Spleen (tissue), 11 donors: ENCODE data around the gene CTSK. TPM values are rescaled to one million over a fixed set of nuclear protein-coding genes. Genes with fewer than 3 reads are reported as not detected.
"Not testable (repeated sequence)": the region's sequence is repeated elsewhere in the genome, so short reads cannot be mapped to it uniquely, and the experiment has no call there.

ENCODE experiments used
- DNase-seq: peaks from one replicate; pipeline ENCODE4 v3.0.0-alpha.2; 2020
- H3K27ac ChIP-seq, 8 donors: fragments of 200-600 bp; sonication (generic) in 7 of 8; 1 replicate in 4 of 8; 2 replicates in 4 of 8; pipeline versions ENCODE4 v1.5.0 to v1.8.0; 2016 to 2021; ENCODE audit warnings: inconsistent platforms in 4 of 8, mild to moderate bottlenecking in 4 of 8, moderate library complexity in 1 of 8
- H3K27me3 ChIP-seq, 7 donors: fragments of 200-600 bp; sonication (generic) in 6 of 7; replicated peaks in 1 of 7; 1 replicate in 4 of 7; 2 replicates in 3 of 7; pipeline versions ENCODE4 v1.5.0 to v1.8.0; 2016 to 2021; ENCODE audit warnings: inconsistent platforms in 3 of 7, mild to moderate bottlenecking in 1 of 7
- H3K36me3 ChIP-seq, 6 donors: fragments of 200-600 bp; sonication (generic) in 5 of 6; 1 replicate in 4 of 6; 2 replicates in 2 of 6; pipeline versions ENCODE4 v1.5.0 to v1.8.0; 2016 to 2021; ENCODE audit warnings: inconsistent platforms in 2 of 6
- H3K4me1 ChIP-seq, 6 donors: fragments of 200-600 bp; sonication (generic) in 5 of 6; 1 replicate in 3 of 6; 2 replicates in 3 of 6; pipeline versions ENCODE4 v1.5.0 to v1.8.0; 2016 to 2021; ENCODE audit warnings: inconsistent platforms in 3 of 6
- H3K4me3 ChIP-seq, 8 donors: fragments of 200-600 bp; sonication (generic) in 7 of 8; 1 replicate in 4 of 8; 2 replicates in 4 of 8; pipeline versions ENCODE4 v1.5.0 to v1.8.0; 2016 to 2021; ENCODE audit warnings: inconsistent platforms in 4 of 8, mild to moderate bottlenecking in 4 of 8, moderate library complexity in 2 of 8
- H3K9me3 ChIP-seq, 8 donors: fragments of 200-600 bp; sonication (generic) in 7 of 8; 1 replicate in 4 of 8; 2 replicates in 4 of 8; pipeline versions ENCODE4 v1.5.0 to v1.8.0; 2016 to 2021; ENCODE audit warnings: inconsistent platforms in 4 of 8
- POLR2A ChIP-seq, 3 donors: fragments of 450-650 bp; IDR thresholded peaks; one replicate each; pipeline ENCODE4 v1.5.1; 2017; ENCODE audit warnings: antibody characterized with exemption in 3 of 3, mild to moderate bottlenecking in 1 of 3
- POLR2AphosphoS5 ChIP-seq, 3 donors: sonication (generic); formaldehyde crosslinking; IDR thresholded peaks; one replicate each; pipeline ENCODE4 v1.5.1; 2017; ENCODE audit warnings: antibody characterized with exemption in 3 of 3
- WGBS, 5 donors: extraction: QIAGEN DNeasy Blood & Tissue Kit in 3 of 5; methylation state at CpG; one replicate each; pipeline versions ENCODE4 v1.1.5 to v1.1.7; 2013 to 2018; 5-methylcytosine and 5-hydroxymethylcytosine counted together
- intact Hi-C: fragments of 100-400 bp; cut with DNase I; formaldehyde crosslinking; loops from one replicate; pipeline ENCODE4 v1.15.0; 2023; ENCODE audit warnings: low total_unique reads
- polyA plus RNA-seq, 3 donors: library from polyadenylated mRNA; stranded (reverse); fragments of 200-250 nt; gene quantifications; one replicate each; pipeline ENCODE4 v1.2.1, GENCODE V29; 2013
- total RNA-seq, 7 donors: library from RNA; depleted of rRNA in 3 of 7; stranded (reverse); fragments of >200 nt in 3 of 7; fragmentation: NEBNext Ultra II Directional in 4 of 7; extraction: Animal tissue kit (Norgen Biotek cat#: 25700) in 4 of 7; gene quantifications; one replicate each; pipeline versions ENCODE4 v1.1.0 to v1.2.1, GENCODE V29; 2016 to 2021
- TF ChIP-seq, protein P1 (sequence below), 11 experiments: fragments of 200-600 bp in 7 of 11; fragments of 450-650 bp in 4 of 11; sonication (generic) in 4 of 11; IDR thresholded peaks in 8 of 11; conservative IDR thresholded peaks in 3 of 11; 1 replicate in 7 of 11; 2 replicates in 4 of 11; pipeline versions ENCODE4 v1.4.0 to v1.8.0; 2016 to 2021; ENCODE audit warnings: antibody characterized with exemption in 11 of 11, inconsistent platforms in 4 of 11, mild to moderate bottlenecking in 1 of 11
- donor health status: healthy with polysubstance abuse.
- donor health status: DM: no; HTN: no; CAD: no; lungs with moderate emphysema.
- donor health status: DM: no; HTN: no; CAD: no.
- donor health status: Bipolar disorder and iron deficiency.
- donor health status: healthy.
- donor health status: DM: no; HTN: no; CAD: no.
- donor health status: DM: yes; HTN: yes; CAD: no.

CTSK gene
- total and polyA plus RNA-seq, 10 donors: 11.5 to 68.2 (median 22.2) TPM

DNA sequence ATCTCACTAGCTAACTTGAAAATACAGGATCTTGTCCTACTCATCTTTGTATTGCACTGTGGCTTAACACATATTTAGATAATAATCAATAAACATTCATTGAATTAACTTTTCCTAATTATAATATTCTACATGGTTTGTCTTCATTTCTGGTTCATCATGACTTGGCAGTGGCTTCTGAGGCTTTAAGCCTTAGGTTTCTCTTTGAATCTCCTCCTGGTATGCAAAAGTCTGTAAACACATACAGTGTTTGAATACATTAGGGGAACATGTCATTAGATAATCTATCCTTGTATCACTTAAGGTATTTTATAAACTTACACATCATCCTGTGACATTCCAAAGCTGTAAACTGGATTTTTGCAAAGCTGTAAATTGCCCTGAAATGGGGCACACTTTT is 20.6 kb downstream of the CTSK start:
- Histone ChIP-seq H3K27ac (peak overlapping the region in 4 of 8 donors; percentile 0 to 79 (median 52)), H3K9me3 (no peaks in the 10 kb centered on the region), H3K4me3 (no peak overlapping the region), H3K36me3 (no peaks in the 10 kb centered on the region), H3K27me3 (no peaks in the 10 kb centered on the region), H3K4me1 (peaks cover 0 to 49% (median 17%) of the 10 kb centered on the region in 6 donors)
- intact Hi-C loops: no loop called here
- no peak for DNase-seq
- TF ChIP-seq POLR2AphosphoS5 (IDR thresholded peaks at IDR 0.05): no peak
- TF ChIP-seq POLR2A (IDR thresholded peaks at IDR 0.05): no peak
- TF ChIP-seq, protein P1, sequence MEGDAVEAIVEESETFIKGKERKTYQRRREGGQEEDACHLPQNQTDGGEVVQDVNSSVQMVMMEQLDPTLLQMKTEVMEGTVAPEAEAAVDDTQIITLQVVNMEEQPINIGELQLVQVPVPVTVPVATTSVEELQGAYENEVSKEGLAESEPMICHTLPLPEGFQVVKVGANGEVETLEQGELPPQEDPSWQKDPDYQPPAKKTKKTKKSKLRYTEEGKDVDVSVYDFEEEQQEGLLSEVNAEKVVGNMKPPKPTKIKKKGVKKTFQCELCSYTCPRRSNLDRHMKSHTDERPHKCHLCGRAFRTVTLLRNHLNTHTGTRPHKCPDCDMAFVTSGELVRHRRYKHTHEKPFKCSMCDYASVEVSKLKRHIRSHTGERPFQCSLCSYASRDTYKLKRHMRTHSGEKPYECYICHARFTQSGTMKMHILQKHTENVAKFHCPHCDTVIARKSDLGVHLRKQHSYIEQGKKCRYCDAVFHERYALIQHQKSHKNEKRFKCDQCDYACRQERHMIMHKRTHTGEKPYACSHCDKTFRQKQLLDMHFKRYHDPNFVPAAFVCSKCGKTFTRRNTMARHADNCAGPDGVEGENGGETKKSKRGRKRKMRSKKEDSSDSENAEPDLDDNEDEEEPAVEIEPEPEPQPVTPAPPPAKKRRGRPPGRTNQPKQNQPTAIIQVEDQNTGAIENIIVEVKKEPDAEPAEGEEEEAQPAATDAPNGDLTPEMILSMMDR (IDR thresholded peaks at IDR 0.05 in 8 of 11, conservative IDR thresholded peaks at IDR 0.05 in 3 of 11): no peak

DNA sequence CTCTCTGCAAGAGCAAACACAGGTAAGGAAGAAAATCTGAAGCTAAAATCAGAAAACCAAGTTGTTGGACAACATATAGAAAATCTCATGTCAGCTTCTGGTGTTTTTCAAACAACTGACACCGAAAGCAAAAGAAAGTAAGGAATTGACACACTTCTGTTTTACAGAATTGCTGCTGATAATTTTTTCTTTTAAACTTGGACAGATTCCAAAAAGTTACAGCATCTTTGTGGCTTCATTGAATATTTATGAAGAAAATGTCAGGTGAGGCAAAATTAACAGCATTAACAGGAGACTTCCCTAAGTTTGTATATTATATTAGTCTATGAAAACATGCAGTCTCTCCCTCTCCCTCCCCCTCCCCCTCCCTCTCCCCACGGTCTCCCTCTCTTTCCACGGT is 27.6 kb downstream of the CTSK start:
- TF ChIP-seq, protein P1 (IDR thresholded peaks at IDR 0.05 in 8 of 11, conservative IDR thresholded peaks at IDR 0.05 in 3 of 11): no peak
- TF ChIP-seq POLR2AphosphoS5 (IDR thresholded peaks at IDR 0.05) (no peak), POLR2A (IDR thresholded peaks at IDR 0.05) (no peak)
- Histone ChIP-seq H3K4me1 (peaks cover 0 to 32% (median 0%) of the 10 kb centered on the region in 6 donors), H3K27me3 (no peaks in the 10 kb centered on the region), H3K9me3 (no peaks in the 10 kb centered on the region), H3K36me3 (no peaks in the 10 kb centered on the region), H3K4me3 (no peak overlapping the region), H3K27ac (peak overlapping the region in 1 of 8 donors; percentile 42)
- intact Hi-C loops: no loop called here
- DNase-seq: no peak
- 75 to 86% (median 77%) methylated on average over 3 of the region's 3 CpGs for WGBS, 5 donors

DNA sequence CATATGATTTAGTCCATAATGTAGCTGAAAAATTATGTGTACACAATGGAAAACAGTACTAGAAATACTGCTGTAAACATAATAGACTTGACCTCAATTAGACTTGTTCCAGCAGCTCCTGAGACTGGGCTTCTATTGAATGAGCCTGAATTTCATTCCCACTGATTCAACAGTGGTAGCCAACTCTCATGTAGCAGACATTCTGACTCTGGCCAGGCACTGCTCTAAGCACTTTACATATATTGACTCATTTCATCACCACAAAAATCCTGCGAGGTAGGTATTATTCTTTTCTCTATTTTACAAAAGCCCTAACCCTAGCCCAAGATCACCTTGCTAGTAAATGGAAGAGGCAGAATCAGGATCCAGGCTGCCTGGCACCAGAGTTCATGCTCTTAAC is 29.7 kb downstream of the CTSK start:
- intact Hi-C loops: no loop called here
- Histone ChIP-seq H3K9me3 (no peaks in the 10 kb centered on the region), H3K27me3 (no peaks in the 10 kb centered on the region), H3K4me3 (peak overlapping the region in 1 of 8 donors; percentile 10), H3K27ac (peak overlapping the region in 4 of 8 donors; percentile 32 to 80 (median 64)), H3K4me1 (peaks cover 0 to 36% (median 0%) of the 10 kb centered on the region in 6 donors), H3K36me3 (no peaks in the 10 kb centered on the region)
- TF ChIP-seq, protein P1 (IDR thresholded peaks at IDR 0.05 in 8 of 11, conservative IDR thresholded peaks at IDR 0.05 in 3 of 11): no peak
- TF ChIP-seq POLR2A (IDR thresholded peaks at IDR 0.05): no peak
- no peak for TF ChIP-seq POLR2AphosphoS5 (IDR thresholded peaks at IDR 0.05)
- WGBS, 5 donors: 65 to 91% (median 80%) methylated on average over 1 of the region's 1 CpG
- no peak for DNase-seq

DNA sequence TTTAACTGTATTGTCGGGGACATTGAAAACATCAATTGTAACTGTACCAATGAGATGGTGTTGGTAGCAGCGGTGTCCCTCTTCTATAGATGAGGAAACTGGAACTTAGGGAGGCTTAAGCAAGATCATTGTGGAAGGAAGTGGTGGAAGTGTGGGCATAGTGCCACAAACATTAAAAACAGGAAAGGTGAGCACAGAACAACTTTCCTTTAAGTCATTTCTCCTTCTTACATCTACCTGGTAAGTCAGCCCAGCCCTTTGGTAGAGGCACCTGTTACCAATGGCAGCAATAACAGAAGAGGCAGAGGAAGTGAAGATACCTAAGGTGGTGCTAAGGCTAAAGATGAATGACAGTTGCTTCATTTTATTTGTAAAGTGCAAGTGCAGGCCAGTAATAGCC is 30.5 kb downstream of the CTSK start:
- no peaks in the 10 kb centered on the region for H3K9me3 ChIP-seq
- 41 to 78% (median 71%) methylated on average over 2 of the region's 2 CpGs for WGBS, 5 donors
- DNase-seq: no peak
- no peaks in the 10 kb centered on the region for H3K27me3 ChIP-seq
- peak overlapping the region in 5 of 8 donors; percentile 9 to 80 (median 63) for H3K27ac ChIP-seq
- peaks cover 0 to 36% (median 0%) of the 10 kb centered on the region in 6 donors for H3K4me1 ChIP-seq
- no peaks in the 10 kb centered on the region for H3K36me3 ChIP-seq
- TF ChIP-seq POLR2AphosphoS5 (IDR thresholded peaks at IDR 0.05): peak in 1 of 3 donors; percentile 8
- TF ChIP-seq, protein P1 (IDR thresholded peaks at IDR 0.05 in 8 of 11, conservative IDR thresholded peaks at IDR 0.05 in 3 of 11): no peak
- peak overlapping the region in 1 of 8 donors; percentile 23 for H3K4me3 ChIP-seq
- intact Hi-C loops: no loop called here

DNA sequence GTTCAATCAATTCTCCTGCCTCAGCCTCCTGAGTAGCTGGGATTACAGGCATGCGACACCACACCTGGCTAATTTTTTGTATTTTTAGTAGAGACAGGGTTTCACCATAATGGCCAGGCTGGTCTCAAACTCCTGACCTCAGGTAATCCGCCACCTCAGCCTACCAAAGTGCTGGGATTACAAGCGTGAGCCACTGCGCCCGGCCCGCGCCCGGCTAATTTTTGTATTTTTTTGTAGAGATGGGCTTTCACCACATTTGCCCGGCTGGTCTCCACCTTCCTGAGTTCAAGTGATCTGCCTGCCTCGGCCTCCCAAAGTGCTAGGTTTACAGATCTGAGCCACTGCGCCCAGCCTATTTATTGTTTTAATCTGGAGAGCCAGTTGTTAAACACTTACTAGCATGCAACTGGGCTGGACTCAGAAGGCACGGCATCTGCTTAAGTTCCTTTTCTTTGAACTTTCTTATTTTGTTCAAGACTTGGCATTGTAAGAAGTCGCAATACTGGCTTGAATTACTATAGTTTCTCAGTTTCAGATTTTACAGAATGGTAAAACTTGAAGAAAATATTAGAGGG is 32.0 kb downstream of the CTSK start:
- intact Hi-C loops, H3K27me3 ChIP-seq, DNase-seq, H3K4me3 ChIP-seq, H3K36me3 ChIP-seq, H3K9me3 ChIP-seq: not testable (repeated sequence)
- WGBS, 5 donors: 91 to 96% (median 93%) methylated on average over 13 of the region's 13 CpGs
- Histone ChIP-seq H3K4me1 (peaks cover 0 to 46% (median 6%) of the 10 kb centered on the region in 6 donors), H3K27ac (peak overlapping the region in 1 of 8 donors; percentile 80)
